IMR-90 (cell line): ENCODE measurements around the gene KLHL36. TPM values are rescaled to one million over a fixed set of nuclear protein-coding genes. Genes with fewer than 3 reads are reported as not detected.

Experiments used
- ATAC-seq: fragments of 200-7000 bp; cut with Tn5 transposase; 2 replicates; pipeline ENCODE4 v1.9.1; 2020; ENCODE audit warnings: low read depth, mild to moderate bottlenecking, moderate library complexity
- BruUV-seq: library from RNA; stranded (reverse); fragments of 400-500 nt; replicated peaks from 2 replicates; lab custom pipeline; 2021; lab: Mats Ljungman, UMichigan
- CTCF ChIA-PET: fragments of 300-600 bp; formaldehyde crosslinking; extraction: SDS; loops from one replicate; lab custom pipeline; 2021; ENCODE audit warnings: antibody characterized with exemption; lab: Yijun Ruan, JAX
- POLR2A ChIA-PET: fragments of 300-600 bp; sonication (Branson Sonifier 250); formaldehyde crosslinking; loops from one replicate; lab custom pipeline; 2022; ENCODE audit warnings: antibody characterized with exemption; ENCODE audit not compliant: unreplicated experiment; lab: Charles Lee
- DNase-seq: peaks from one replicate; pipeline ENCODE4 v3.0.0; 2013
- H2AFZ ChIP-seq: replicated peaks from 2 replicates; pipeline ENCODE3; 2013; ENCODE audit warnings: low read length, mild to moderate bottlenecking; ENCODE audit not compliant: poor library complexity
- H2AK5ac ChIP-seq: 2 replicates; pipeline ENCODE4 v1.6.1; 2013; ENCODE audit warnings: low read depth, low read length, inconsistent platforms
- H2AK9ac ChIP-seq: replicated peaks from 2 replicates; pipeline ENCODE3; 2013; ENCODE audit warnings: mild to moderate bottlenecking, low read depth, low read length, moderate library complexity; ENCODE audit not compliant: poor library complexity
- H2BK120ac ChIP-seq: 2 replicates; pipeline ENCODE4 v1.6.1; 2013; ENCODE audit warnings: low read depth, low read length, inconsistent platforms
- H2BK15ac ChIP-seq: 3 replicates; pipeline ENCODE4 v1.6.1; 2013; ENCODE audit warnings: low read depth, low read length, inconsistent platforms
- H2BK20ac ChIP-seq: 2 replicates; pipeline ENCODE4 v1.6.1; 2013; ENCODE audit warnings: low read depth, mild to moderate bottlenecking, inconsistent platforms, low read length, moderate library complexity
- H2BK5ac ChIP-seq: 2 replicates; pipeline ENCODE4 v1.6.1; 2013; ENCODE audit warnings: mild to moderate bottlenecking, low read depth, low read length, inconsistent platforms; ENCODE audit not compliant: poor library complexity, severe bottlenecking
- H3K14ac ChIP-seq: replicated peaks from 2 replicates; pipeline ENCODE4 v1.6.1; 2013; ENCODE audit warnings: low read depth, low read length, inconsistent platforms
- H3K18ac ChIP-seq: 2 replicates; pipeline ENCODE4 v1.6.1; 2013; ENCODE audit warnings: low read depth, low read length, control low read depth
- H3K23ac ChIP-seq: 2 replicates; pipeline ENCODE4 v1.6.1; 2013; ENCODE audit warnings: low read depth, low read length, inconsistent platforms
- H3K27ac ChIP-seq: 2 replicates; pipeline ENCODE4 v1.5.1; 2013; ENCODE audit warnings: mild to moderate bottlenecking, control low read depth, low read length; ENCODE audit not compliant: insufficient read depth
- H3K27me3 ChIP-seq: 2 replicates; pipeline ENCODE4 v1.6.1; 2013; ENCODE audit warnings: low read length; ENCODE audit not compliant: control insufficient read depth, insufficient read depth
- H3K36me3 ChIP-seq: 2 replicates; pipeline ENCODE4 v1.6.1; 2013; ENCODE audit warnings: low read length, mixed read lengths; ENCODE audit not compliant: control insufficient read depth, insufficient read depth
- H3K4ac ChIP-seq: 2 replicates; pipeline ENCODE4 v1.6.1; 2013; ENCODE audit warnings: low read depth, low read length, inconsistent platforms
- H3K4me1 ChIP-seq: 2 replicates; pipeline ENCODE4 v1.6.1; 2013; ENCODE audit warnings: low read length, mixed read lengths; ENCODE audit not compliant: control insufficient read depth, insufficient read depth
- H3K4me2 ChIP-seq: 2 replicates; pipeline ENCODE4 v1.6.1; 2013; ENCODE audit warnings: low read depth, mild to moderate bottlenecking, control low read depth, low read length, moderate library complexity
- H3K4me3 ChIP-seq: 2 replicates; pipeline ENCODE4 v1.5.1; 2013; ENCODE audit warnings: low read depth, mild to moderate bottlenecking, control low read depth, low read length, moderate library complexity; ENCODE audit not compliant: insufficient read depth
- H3K56ac ChIP-seq: 2 replicates; pipeline ENCODE4 v1.6.1; 2013; ENCODE audit warnings: low read length, inconsistent platforms; ENCODE audit not compliant: insufficient read depth; ENCODE audit errors: extremely low read depth
- H3K79me1 ChIP-seq, 2 experiments: 2 replicates each; pipeline ENCODE4 v1.6.1; 2013; ENCODE audit warnings: low read length in 2 of 2, inconsistent platforms in 1 of 2, low read depth in 1 of 2
- H3K9ac ChIP-seq: 2 replicates; pipeline ENCODE4 v1.6.1; 2013; ENCODE audit warnings: low read depth, low read length, control low read depth
- H3K9me1 ChIP-seq: 2 replicates; pipeline ENCODE4 v1.6.1; 2013; ENCODE audit warnings: low read length, inconsistent platforms; ENCODE audit not compliant: insufficient read depth
- H3K9me3 ChIP-seq: 2 replicates; pipeline ENCODE4 v1.6.1; 2013; ENCODE audit warnings: low read length; ENCODE audit not compliant: control insufficient read depth, insufficient read depth
- H4K20me1 ChIP-seq: 2 replicates; pipeline ENCODE4 v1.6.1; 2013; ENCODE audit warnings: low read length, inconsistent platforms; ENCODE audit not compliant: insufficient read depth
- H4K5ac ChIP-seq: 2 replicates; pipeline ENCODE4 v1.6.1; 2013; ENCODE audit warnings: mild to moderate bottlenecking, low read depth, low read length, control low read depth
- H4K8ac ChIP-seq, 2 experiments: 2 replicates each; pipeline ENCODE4 v1.6.1; 2013; ENCODE audit warnings: low read depth in 2 of 2, low read length in 2 of 2, control low read depth in 1 of 2, inconsistent platforms in 1 of 2
- H4K91ac ChIP-seq: 2 replicates; pipeline ENCODE4 v1.6.1; 2013; ENCODE audit warnings: low read depth, low read length, inconsistent platforms; ENCODE audit not compliant: insufficient read depth
- FOS ChIP-seq: fragments of 150-350 bp; IDR thresholded peaks from 2 replicates; pipeline ENCODE4 v1.6.1; 2016; ENCODE audit warnings: low read depth, low read length
- POLR2A ChIP-seq: IDR thresholded peaks from 2 replicates; pipeline ENCODE4 v1.6.1; 2012; ENCODE audit warnings: mild to moderate bottlenecking, low read depth, low read length
- RAD21 ChIP-seq: IDR thresholded peaks from 2 replicates; pipeline ENCODE4 v1.6.1; 2012; ENCODE audit warnings: low read length, improper control_type of control experiment
- USF2 ChIP-seq: fragments of 150-350 bp; IDR thresholded peaks from 2 replicates; pipeline ENCODE4 v1.6.1; 2017; ENCODE audit warnings: mild to moderate bottlenecking, antibody characterized with exemption, low read length, low read depth
- WGBS, 2 experiments: methylation state at CpG; one replicate each; pipeline versions ENCODE4 v1.1.5 to v1.1.7; 2013; ENCODE audit warnings: missing lambda C conversion rate in 2 of 2; ENCODE audit not compliant: insufficient read length in 1 of 2; ENCODE audit errors: extremely low coverage in 2 of 2; 5-methylcytosine and 5-hydroxymethylcytosine counted together
- dilution Hi-C: fragments of 300-500 bp; cut with HindIII; formaldehyde crosslinking; loops from one replicate; pipeline ENCODE4 v1.14.3; 2018; ENCODE audit warnings: low sequenced_read_pairs; ENCODE audit not compliant: unreplicated experiment
- in situ Hi-C: fragments of 300-500 bp; cut with MboI; formaldehyde crosslinking; loops from 3 replicates; pipeline ENCODE4 v1.14.3; 2019; ENCODE audit warnings: low sequenced_read_pairs, inconsistent platforms, mixed read lengths
- intact Hi-C: fragments of 100-400 bp; cut with micrococcal nuclease; formaldehyde crosslinking; loops from 2 replicates; pipeline ENCODE4 v1.10.0; 2022
- polyA plus RNA-seq, 3 experiments: library from polyadenylated mRNA; depleted of rRNA; stranded (reverse); fragments of >200 nt; gene quantifications; 2 replicates each; pipeline ENCODE4 v1.2.3, GENCODE V29; 2012; ENCODE audit warnings: low replicate concordance in 1 of 3
- total RNA-seq: library from RNA; depleted of rRNA; stranded (reverse); fragments of >200 nt; gene quantifications from 2 replicates; pipeline ENCODE4 v1.2.3, GENCODE V29; 2012

KLHL36 gene
- total and polyA plus RNA-seq, 2 of the 4 experiments (the other 2 are of a cell fraction): 45.9 to 46.3 TPM

GRCh38 chr16:84613408-84614072, 34.8 kb upstream of the KLHL36 start:
- Histone ChIP-seq H4K8ac (peak overlapping the region in 1 of 2 experiments; percentile 54; a peak in 1 of 4 replicates), H3K23ac (peak overlapping the region; percentile 68), H3K36me3 (peaks cover 33% of the 10 kb centered on the region), H3K79me1 (peaks cover 9 to 78% of the 10 kb centered on the region in 2 experiments), H2BK20ac (no peak overlapping the region), H2BK120ac (no peak overlapping the region), H3K4me1 (peaks cover 34% of the 10 kb centered on the region), H2AK9ac (peak overlapping the region; percentile 17), H3K27ac (peak overlapping the region; percentile 2), H3K14ac (peak overlapping the region; percentile 23), H3K18ac (no peak overlapping the region), H4K20me1 (peaks cover 93% of the 10 kb centered on the region), H2AK5ac (peak overlapping the region; percentile 39; the same call in 1 of the 2 replicates), H3K4me3 (no peak overlapping the region), H3K4me2 (peak overlapping the region; percentile 10; the same call in 1 of the 2 replicates), H3K56ac (no peak overlapping the region), H3K4ac (no peak overlapping the region), H2BK5ac (peak overlapping the region; percentile 43), H3K9me3 (no peaks in the 10 kb centered on the region), H3K9ac (no peak overlapping the region), H3K9me1 (peaks cover 47% of the 10 kb centered on the region), H3K27me3 (no peaks in the 10 kb centered on the region), H4K5ac (no peak overlapping the region), H2BK15ac (no peak overlapping the region), H4K91ac (no peak overlapping the region; the same call in 1 of the 2 replicates), H2AFZ (no peak overlapping the region)
- 75% methylated on average over 1 of the region's 7 CpGs; no CpG with 5 or more reads in 1 of the 2 experiments for WGBS, 2 experiments
- POLR2A ChIA-PET: no interaction called here
- DNase-seq: no peak
- TF ChIP-seq RAD21 (no peak), FOS (no peak), USF2 (peak; percentile 90), POLR2A (0 out of 2 replicates have a peak, but pooled peaks have one; percentile 14)
- CTCF ChIA-PET: interaction anchor here (0.5 to 1.0 kb wide), 2 partner anchors 9 to 103 kb away, joined by 3 to 7 read pairs; no protein-coding TSS in a partner anchor
- ATAC-seq: no peak
- intact Hi-C loops (loop anchor here (5.0 to 10.0 kb wide), 2 partner anchors 46 to 319 kb away; partner anchors contain the start of gene WFDC1), dilution Hi-C loops (no loop called here), in situ Hi-C loops (no loop called here)
- BruUV-seq: no TSS peak
